ENCODE data around the gene ZNF570.

Gene ZNF570

GRCh38 chr19:37537391-37537947 is 68.3 kb downstream of the ZNF570 start:
- no peaks in the 10 kb centered on the region for H3K4me1 ChIP-seq (ENCODE audit: insufficient read depth, low read length)
- H3K36me3 ChIP-seq (ENCODE audit: insufficient read depth, low read length), result no peaks in the 10 kb centered on the region
- H3K27me3 ChIP-seq (ENCODE audit: insufficient read depth, low read length, poor library complexity), result no peaks in the 10 kb centered on the region
- no peaks in the 10 kb centered on the region for H3K79me2 ChIP-seq (ENCODE audit: insufficient read depth, low read length)
- no peaks in the 10 kb centered on the region for H4K20me1 ChIP-seq (ENCODE audit: insufficient read depth, low read length)
- H2AFZ ChIP-seq (ENCODE audit: low read depth, low read length), result no peak overlapping the region
- no peak overlapping the region for H3K27ac ChIP-seq (ENCODE audit: low read length)
- H3K9me3 ChIP-seq (ENCODE audit: insufficient read depth, low read length, severe bottlenecking), result peaks cover 26% of the 10 kb centered on the region
- no peak overlapping the region for H3K4me2 ChIP-seq (ENCODE audit: insufficient read depth, low read length)
- no peak overlapping the region for H3K9ac ChIP-seq (ENCODE audit: low read depth, low read length)
- no peak for TF ChIP-seq EZH2 (IDR thresholded peaks at IDR 0.05; ENCODE audit: borderline replicate concordance, low read depth, low read length, severe bottlenecking)
- TF ChIP-seq, protein P1, sequence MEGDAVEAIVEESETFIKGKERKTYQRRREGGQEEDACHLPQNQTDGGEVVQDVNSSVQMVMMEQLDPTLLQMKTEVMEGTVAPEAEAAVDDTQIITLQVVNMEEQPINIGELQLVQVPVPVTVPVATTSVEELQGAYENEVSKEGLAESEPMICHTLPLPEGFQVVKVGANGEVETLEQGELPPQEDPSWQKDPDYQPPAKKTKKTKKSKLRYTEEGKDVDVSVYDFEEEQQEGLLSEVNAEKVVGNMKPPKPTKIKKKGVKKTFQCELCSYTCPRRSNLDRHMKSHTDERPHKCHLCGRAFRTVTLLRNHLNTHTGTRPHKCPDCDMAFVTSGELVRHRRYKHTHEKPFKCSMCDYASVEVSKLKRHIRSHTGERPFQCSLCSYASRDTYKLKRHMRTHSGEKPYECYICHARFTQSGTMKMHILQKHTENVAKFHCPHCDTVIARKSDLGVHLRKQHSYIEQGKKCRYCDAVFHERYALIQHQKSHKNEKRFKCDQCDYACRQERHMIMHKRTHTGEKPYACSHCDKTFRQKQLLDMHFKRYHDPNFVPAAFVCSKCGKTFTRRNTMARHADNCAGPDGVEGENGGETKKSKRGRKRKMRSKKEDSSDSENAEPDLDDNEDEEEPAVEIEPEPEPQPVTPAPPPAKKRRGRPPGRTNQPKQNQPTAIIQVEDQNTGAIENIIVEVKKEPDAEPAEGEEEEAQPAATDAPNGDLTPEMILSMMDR (IDR thresholded peaks at IDR 0.05; ENCODE audit: borderline replicate concordance, extremely low read depth, low read length, poor library complexity, severe bottlenecking), result no peak
- ATAC-seq (ENCODE audit: insufficient read depth, low read depth) (no peak), DNase-seq (no peak)
- H3K4me3 ChIP-seq (ENCODE audit: low read depth in 1 of 2, low read length in 2 of 2), result no peak overlapping the region
